Osteocyte (in vitro differentiated cells): ENCODE results near the gene CDC42BPB. TPM values are rescaled to one million over a fixed set of nuclear protein-coding genes. Genes with fewer than 3 reads are reported as not detected.

Source experiments
- DNase-seq: peaks from one replicate; pipeline ENCODE4 v3.0.0; 2021; ENCODE audit warnings: mixed read lengths; ENCODE audit not compliant: unreplicated experiment; ENCODE audit errors: extremely low spot score
- H3K27ac Mint-ChIP-seq: one replicate; pipeline ENCODE4 v1.8.0; 2021; ENCODE audit warnings: mild to moderate bottlenecking, mixed read lengths; ENCODE audit not compliant: unreplicated experiment
- H3K27me3 Mint-ChIP-seq: one replicate; pipeline ENCODE4 v1.8.0; 2021; ENCODE audit warnings: mixed read lengths; ENCODE audit not compliant: unreplicated experiment
- H3K36me3 Mint-ChIP-seq: one replicate; pipeline ENCODE4 v1.8.0; 2021; ENCODE audit warnings: mixed read lengths; ENCODE audit not compliant: unreplicated experiment
- H3K4me1 Mint-ChIP-seq: one replicate; pipeline ENCODE4 v1.8.0; 2021; ENCODE audit warnings: mixed read lengths; ENCODE audit not compliant: unreplicated experiment
- H3K4me3 Mint-ChIP-seq: one replicate; pipeline ENCODE4 v1.8.0; 2021; ENCODE audit warnings: mild to moderate bottlenecking, moderate library complexity, mixed read lengths; ENCODE audit not compliant: unreplicated experiment
- H3K9me3 Mint-ChIP-seq: one replicate; pipeline ENCODE4 v1.8.0; 2021; ENCODE audit warnings: mixed read lengths; ENCODE audit not compliant: unreplicated experiment
- total RNA-seq: library from RNA; stranded (reverse); gene quantifications from 2 replicates; pipeline ENCODE4 v1.2.1, GENCODE V29; 2021
- TF ChIP-seq, protein P1 (sequence below): fragments of 200-600 bp; sonication (generic); IDR thresholded peaks from 2 replicates; pipeline ENCODE4 v1.5.0; 2021; ENCODE audit warnings: antibody characterized with exemption, mild to moderate bottlenecking, moderate library complexity

CDC42BPB gene
- total RNA-seq, 1 donor from 2014 or later = 99.0 TPM

GRCh38 chr14:102940729-102941362, 116.5 kb downstream of the CDC42BPB start:
- Mint-ChIP-seq H3K27me3 (no peaks in the 10 kb centered on the region), H3K9me3 (no peaks in the 10 kb centered on the region), H3K36me3 (peaks cover 53% of the 10 kb centered on the region), H3K27ac (no peak overlapping the region), H3K4me1 (no peaks in the 10 kb centered on the region), H3K4me3 (no peak overlapping the region)
- TF ChIP-seq, protein P1, sequence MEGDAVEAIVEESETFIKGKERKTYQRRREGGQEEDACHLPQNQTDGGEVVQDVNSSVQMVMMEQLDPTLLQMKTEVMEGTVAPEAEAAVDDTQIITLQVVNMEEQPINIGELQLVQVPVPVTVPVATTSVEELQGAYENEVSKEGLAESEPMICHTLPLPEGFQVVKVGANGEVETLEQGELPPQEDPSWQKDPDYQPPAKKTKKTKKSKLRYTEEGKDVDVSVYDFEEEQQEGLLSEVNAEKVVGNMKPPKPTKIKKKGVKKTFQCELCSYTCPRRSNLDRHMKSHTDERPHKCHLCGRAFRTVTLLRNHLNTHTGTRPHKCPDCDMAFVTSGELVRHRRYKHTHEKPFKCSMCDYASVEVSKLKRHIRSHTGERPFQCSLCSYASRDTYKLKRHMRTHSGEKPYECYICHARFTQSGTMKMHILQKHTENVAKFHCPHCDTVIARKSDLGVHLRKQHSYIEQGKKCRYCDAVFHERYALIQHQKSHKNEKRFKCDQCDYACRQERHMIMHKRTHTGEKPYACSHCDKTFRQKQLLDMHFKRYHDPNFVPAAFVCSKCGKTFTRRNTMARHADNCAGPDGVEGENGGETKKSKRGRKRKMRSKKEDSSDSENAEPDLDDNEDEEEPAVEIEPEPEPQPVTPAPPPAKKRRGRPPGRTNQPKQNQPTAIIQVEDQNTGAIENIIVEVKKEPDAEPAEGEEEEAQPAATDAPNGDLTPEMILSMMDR = no peak
- DNase-seq = no peak

GRCh38 chr14:102939820-102940561, 117.4 kb downstream of the CDC42BPB start:
- Mint-ChIP-seq H3K4me1 (no peaks in the 10 kb centered on the region), H3K27me3 (no peaks in the 10 kb centered on the region), H3K36me3 (peaks cover 49% of the 10 kb centered on the region), H3K27ac (no peak overlapping the region), H3K4me3 (no peak overlapping the region), H3K9me3 (no peaks in the 10 kb centered on the region)
- TF ChIP-seq, protein P1 = no peak
- DNase-seq = no peak

- DNase-seq = no peak
- Mint-ChIP-seq H3K36me3 (peaks cover 49% of the 10 kb centered on the region), H3K27ac (no peak overlapping the region), H3K4me3 (no peak overlapping the region), H3K27me3 (no peaks in the 10 kb centered on the region), H3K4me1 (no peaks in the 10 kb centered on the region), H3K9me3 (no peaks in the 10 kb centered on the region)
- TF ChIP-seq, protein P1 = no peak
Measured at GRCh38 chr14:102939329-102939728, 118.0 kb downstream of the CDC42BPB start.

DNA sequence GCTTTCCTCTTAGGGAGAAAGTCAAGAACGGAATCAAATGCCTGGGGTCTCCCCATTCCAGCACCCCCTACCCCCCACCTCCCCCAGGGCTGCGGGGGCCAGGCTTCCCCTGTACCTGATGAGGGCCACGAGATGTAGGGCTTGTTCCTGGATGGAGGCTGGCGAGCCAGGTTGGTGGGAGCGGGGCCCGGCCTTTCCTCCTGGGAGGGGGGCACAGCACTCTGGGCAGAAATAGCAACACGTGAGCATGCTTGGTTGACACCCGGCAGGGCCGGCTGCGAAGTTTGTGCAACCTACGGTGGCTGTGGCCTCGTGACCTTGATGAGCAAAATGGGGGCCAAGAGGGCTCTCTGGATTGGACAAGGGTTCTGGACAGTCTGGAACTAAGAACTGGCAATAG, 119.2 kb downstream of the CDC42BPB start:
- H3K9me3 Mint-ChIP-seq = no peaks in the 10 kb centered on the region
- peaks cover 44% of the 10 kb centered on the region for H3K36me3 Mint-ChIP-seq
- H3K27ac Mint-ChIP-seq = no peak overlapping the region
- TF ChIP-seq, protein P1 = no peak
- no peak for DNase-seq
- no peaks in the 10 kb centered on the region for H3K4me1 Mint-ChIP-seq
- H3K27me3 Mint-ChIP-seq = no peaks in the 10 kb centered on the region
- H3K4me3 Mint-ChIP-seq = no peak overlapping the region
